Measurements from ENCODE around the gene TFF1.
A peak's percentile ranks its signal among the peaks of the same experiment; 100 is the strongest.

Gene TFF1

GRCh38 chr21:42337276-42337675, 29.1 kb downstream of the TFF1 start:
- no peak for DNase-seq (ENCODE audit: low spot score)
- in situ Hi-C loops (cut with MboI; ENCODE audit: low sequenced_read_pairs, unreplicated experiment) = no loop called here
- no peak for TF ChIP-seq CTCF (IDR thresholded peaks at IDR 0.05; ENCODE audit: borderline replicate concordance, control extremely low read depth, extremely low read depth, insufficient read depth, missing control alignments)

- in situ Hi-C loops (cut with MboI; ENCODE audit: low sequenced_read_pairs, unreplicated experiment) = no loop called here
- DNase-seq (ENCODE audit: low spot score) = no peak
- TF ChIP-seq CTCF (IDR thresholded peaks at IDR 0.05; ENCODE audit: borderline replicate concordance, control extremely low read depth, extremely low read depth, insufficient read depth, missing control alignments) = no peak
Measured at GRCh38 chr21:42336054-42336453, 30.3 kb downstream of the TFF1 start.

- in situ Hi-C loops (cut with MboI; ENCODE audit: low sequenced_read_pairs, unreplicated experiment) = no loop called here
Measured at GRCh38 chr21:42332557-42333317, 33.6 kb downstream of the TFF1 start.

GRCh38 chr21:42331660-42332059, 34.7 kb downstream of the TFF1 start:
- no peak for DNase-seq (ENCODE audit: low spot score)
- in situ Hi-C loops (cut with MboI; ENCODE audit: low sequenced_read_pairs, unreplicated experiment) = no loop called here
- no peak for TF ChIP-seq CTCF (IDR thresholded peaks at IDR 0.05; ENCODE audit: borderline replicate concordance, control extremely low read depth, extremely low read depth, insufficient read depth, missing control alignments)

More at GRCh38 chr21:42332557-42333317, 33.6 kb downstream of the TFF1 start:
- no peak for DNase-seq (ENCODE audit: low spot score)
- TF ChIP-seq CTCF (IDR thresholded peaks at IDR 0.05; ENCODE audit: borderline replicate concordance, control extremely low read depth, extremely low read depth, insufficient read depth, missing control alignments) = no peak

GRCh38 chr21:42330380-42331371, 35.7 kb downstream of the TFF1 start:
- in situ Hi-C loops (cut with MboI; ENCODE audit: low sequenced_read_pairs, unreplicated experiment) = no loop called here
- peak; percentile 53 for DNase-seq (ENCODE audit: low spot score)
- TF ChIP-seq CTCF (IDR thresholded peaks at IDR 0.05; ENCODE audit: borderline replicate concordance, control extremely low read depth, extremely low read depth, insufficient read depth, missing control alignments) = no peak

GRCh38 chr21:42324896-42325295, 41.4 kb downstream of the TFF1 start:
- no peak for DNase-seq (ENCODE audit: low spot score)
- in situ Hi-C loops (cut with MboI; ENCODE audit: low sequenced_read_pairs, unreplicated experiment) = no loop called here
- TF ChIP-seq CTCF (IDR thresholded peaks at IDR 0.05; ENCODE audit: borderline replicate concordance, control extremely low read depth, extremely low read depth, insufficient read depth, missing control alignments) = no peak
